PC-9 (cell line): ENCODE results near the gene SLC18A2. TPM values are rescaled to one million over a fixed set of nuclear protein-coding genes. Genes with fewer than 3 reads are reported as not detected.

Experiments used
- BruUV-seq: library from RNA; stranded (reverse); fragments of 400-500 nt; replicated peaks from 2 replicates; lab custom pipeline; 2021; lab: Mats Ljungman, UMichigan
- CTCF ChIA-PET: fragments of 300-600 bp; sonication (Branson Sonifier 250); formaldehyde crosslinking; loops from one replicate; lab custom pipeline; 2022; ENCODE audit warnings: antibody characterized with exemption; lab: Charles Lee
- POLR2A ChIA-PET: fragments of 300-600 bp; sonication (Branson Sonifier 250); formaldehyde crosslinking; loops from one replicate; lab custom pipeline; 2022; ENCODE audit warnings: antibody characterized with exemption; ENCODE audit not compliant: unreplicated experiment; lab: Charles Lee
- DNase-seq, 2 experiments: peaks; one replicate each; pipeline versions ENCODE4 v3.0.0 to v3.0.0-alpha.2; 2015 to 2022; ENCODE audit warnings: mixed read lengths in 1 of 2
- H2AFZ ChIP-seq: fragments of 200-600 bp; sonication (generic); 2 replicates; pipeline ENCODE4 v1.8.1; 2017; ENCODE audit warnings: antibody characterized with exemption
- H3F3A ChIP-seq: fragments of 200-600 bp; sonication (generic); 2 replicates; pipeline ENCODE4 v1.8.1; 2017; ENCODE audit warnings: antibody characterized with exemption, mild to moderate bottlenecking, low read depth; ENCODE audit not compliant: insufficient read depth
- H3K27ac ChIP-seq: fragments of 200-600 bp; sonication (generic); 2 replicates; pipeline ENCODE4 v1.6.1; 2016; ENCODE audit warnings: mixed run types
- H3K27me3 ChIP-seq: fragments of 200-600 bp; sonication (generic); 2 replicates; pipeline ENCODE4 v1.6.1; 2016; ENCODE audit warnings: low read depth, mixed run types; ENCODE audit not compliant: insufficient read depth
- H3K36me3 ChIP-seq: fragments of 200-600 bp; sonication (generic); 2 replicates; pipeline ENCODE4 v1.6.1; 2016; ENCODE audit warnings: low read depth, mixed run types
- H3K4me1 ChIP-seq: fragments of 200-600 bp; sonication (generic); replicated peaks from 2 replicates; pipeline ENCODE4 v1.6.1; 2016; ENCODE audit warnings: mixed run types; ENCODE audit not compliant: insufficient read depth
- H3K4me2 ChIP-seq: fragments of 200-600 bp; sonication (generic); 2 replicates; pipeline ENCODE4 v1.6.1; 2017; ENCODE audit warnings: mixed run types
- H3K4me3 ChIP-seq: fragments of 200-600 bp; sonication (generic); 2 replicates; pipeline ENCODE4 v1.6.1; 2016; ENCODE audit warnings: mixed run types
- H3K79me2 ChIP-seq: fragments of 200-600 bp; sonication (generic); 2 replicates; pipeline ENCODE4 v1.6.1; 2017; ENCODE audit warnings: low read depth, mixed run types
- H3K9me2 ChIP-seq: fragments of 200-600 bp; sonication (generic); 2 replicates; pipeline ENCODE4 v1.8.1; 2017; ENCODE audit warnings: mild to moderate bottlenecking; ENCODE audit not compliant: insufficient read depth
- H3K9me3 ChIP-seq: fragments of 200-600 bp; sonication (generic); 2 replicates; pipeline ENCODE4 v1.8.1; 2016; ENCODE audit warnings: low read depth; ENCODE audit not compliant: insufficient read depth
- H4K20me1 ChIP-seq: fragments of 200-600 bp; sonication (generic); 2 replicates; pipeline ENCODE4 v1.8.1; 2017; ENCODE audit not compliant: insufficient read depth
- EZH2 ChIP-seq: fragments of 200-600 bp; sonication (generic); IDR thresholded peaks from 2 replicates; pipeline ENCODE4 v1.8.0; 2017; ENCODE audit warnings: antibody characterized with exemption, low read depth
- intact Hi-C: fragments of 100-400 bp; cut with micrococcal nuclease; formaldehyde crosslinking; loops from one replicate; pipeline ENCODE4 v1.10.0; 2022; ENCODE audit not compliant: unreplicated experiment
- total RNA-seq: library from RNA; stranded (reverse); gene quantifications from 2 replicates; pipeline ENCODE4 v1.2.3, GENCODE V29; 2021
- TF ChIP-seq, protein P1 (sequence below): fragments of 200-600 bp; sonication (generic); conservative IDR thresholded peaks from 2 replicates; pipeline ENCODE4 v1.6.1; 2017; ENCODE audit warnings: mixed run types, antibody characterized with exemption, mild to moderate bottlenecking, moderate library complexity

SLC18A2 gene
- total RNA-seq, 1 experiment from 2014 or later: not detected

DNA sequence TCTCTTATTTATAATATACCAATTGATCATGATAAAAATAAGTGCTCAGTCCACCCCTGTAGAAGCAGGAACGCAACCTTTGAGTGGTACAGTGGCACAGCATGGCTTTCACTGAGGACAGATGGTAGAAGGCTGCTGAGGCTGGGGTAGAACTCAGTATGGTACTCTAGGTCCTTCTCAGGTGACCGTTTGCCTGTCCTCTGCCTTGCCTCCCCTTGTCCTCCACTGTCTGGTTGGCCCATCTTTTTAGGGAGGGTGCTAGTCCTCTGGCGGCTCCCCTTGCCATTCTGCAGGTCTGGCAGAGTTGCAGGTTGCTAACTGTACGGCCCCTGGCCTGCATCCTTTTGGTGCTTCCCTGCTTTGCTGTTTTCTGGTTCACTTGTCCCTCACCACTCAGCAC is 27.3 kb downstream of the SLC18A2 start:
- BruUV-seq: no TSS peak
- CTCF ChIA-PET: no interaction called here
- Histone ChIP-seq H3K36me3 (no peaks in the 10 kb centered on the region), H3K9me3 (no peaks in the 10 kb centered on the region), H3K4me3 (no peak overlapping the region), H3K4me2 (no peak overlapping the region), H2AFZ (no peak overlapping the region), H3K27ac (no peak overlapping the region), H3K27me3 (no peaks in the 10 kb centered on the region), H3K4me1 (peaks cover 12% of the 10 kb centered on the region; the same call in 1 of the 2 replicates), H3K79me2 (no peaks in the 10 kb centered on the region), H4K20me1 (no peaks in the 10 kb centered on the region), H3F3A (no peaks in the 10 kb centered on the region), H3K9me2 (no peaks in the 10 kb centered on the region)
- POLR2A ChIA-PET: no interaction called here
- TF ChIP-seq, protein P1, sequence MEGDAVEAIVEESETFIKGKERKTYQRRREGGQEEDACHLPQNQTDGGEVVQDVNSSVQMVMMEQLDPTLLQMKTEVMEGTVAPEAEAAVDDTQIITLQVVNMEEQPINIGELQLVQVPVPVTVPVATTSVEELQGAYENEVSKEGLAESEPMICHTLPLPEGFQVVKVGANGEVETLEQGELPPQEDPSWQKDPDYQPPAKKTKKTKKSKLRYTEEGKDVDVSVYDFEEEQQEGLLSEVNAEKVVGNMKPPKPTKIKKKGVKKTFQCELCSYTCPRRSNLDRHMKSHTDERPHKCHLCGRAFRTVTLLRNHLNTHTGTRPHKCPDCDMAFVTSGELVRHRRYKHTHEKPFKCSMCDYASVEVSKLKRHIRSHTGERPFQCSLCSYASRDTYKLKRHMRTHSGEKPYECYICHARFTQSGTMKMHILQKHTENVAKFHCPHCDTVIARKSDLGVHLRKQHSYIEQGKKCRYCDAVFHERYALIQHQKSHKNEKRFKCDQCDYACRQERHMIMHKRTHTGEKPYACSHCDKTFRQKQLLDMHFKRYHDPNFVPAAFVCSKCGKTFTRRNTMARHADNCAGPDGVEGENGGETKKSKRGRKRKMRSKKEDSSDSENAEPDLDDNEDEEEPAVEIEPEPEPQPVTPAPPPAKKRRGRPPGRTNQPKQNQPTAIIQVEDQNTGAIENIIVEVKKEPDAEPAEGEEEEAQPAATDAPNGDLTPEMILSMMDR: no peak
- no peak for TF ChIP-seq EZH2
- DNase-seq: no peak
- intact Hi-C loops: no loop called here

DNA sequence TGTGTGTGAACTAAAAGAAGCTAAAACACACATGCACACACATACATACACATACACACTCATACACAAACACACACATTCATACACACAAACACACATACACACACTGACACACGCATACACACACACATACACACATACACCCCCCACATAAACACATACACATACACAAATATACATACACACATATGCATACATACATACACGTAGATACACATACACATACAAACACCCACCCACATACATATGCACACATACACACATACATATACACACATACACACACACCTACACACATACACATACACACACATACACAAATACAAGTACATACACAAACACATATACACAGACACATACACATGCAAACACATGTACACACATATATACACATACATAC is 28.0 kb downstream of the SLC18A2 start:
- TF ChIP-seq, protein P1: no peak
- TF ChIP-seq EZH2: no peak
- intact Hi-C loops: no loop called here
- peaks cover 12% of the 10 kb centered on the region; the same call in 1 of the 2 replicates for H3K4me1 ChIP-seq
- no peaks in the 10 kb centered on the region for H3K9me2 ChIP-seq
- H3K27ac ChIP-seq: no peak overlapping the region
- no peaks in the 10 kb centered on the region for H3F3A ChIP-seq
- no peaks in the 10 kb centered on the region for H3K27me3 ChIP-seq
- H3K4me3 ChIP-seq: no peak overlapping the region
- H2AFZ ChIP-seq: no peak overlapping the region
- no peaks in the 10 kb centered on the region for H4K20me1 ChIP-seq
- no peaks in the 10 kb centered on the region for H3K36me3 ChIP-seq
- no peak overlapping the region for H3K4me2 ChIP-seq
- DNase-seq: no peak
- no peaks in the 10 kb centered on the region for H3K9me3 ChIP-seq
- ChIA-PET CTCF (no interaction called here), POLR2A (no interaction called here)
- no peaks in the 10 kb centered on the region for H3K79me2 ChIP-seq
- BruUV-seq: no TSS peak

DNA sequence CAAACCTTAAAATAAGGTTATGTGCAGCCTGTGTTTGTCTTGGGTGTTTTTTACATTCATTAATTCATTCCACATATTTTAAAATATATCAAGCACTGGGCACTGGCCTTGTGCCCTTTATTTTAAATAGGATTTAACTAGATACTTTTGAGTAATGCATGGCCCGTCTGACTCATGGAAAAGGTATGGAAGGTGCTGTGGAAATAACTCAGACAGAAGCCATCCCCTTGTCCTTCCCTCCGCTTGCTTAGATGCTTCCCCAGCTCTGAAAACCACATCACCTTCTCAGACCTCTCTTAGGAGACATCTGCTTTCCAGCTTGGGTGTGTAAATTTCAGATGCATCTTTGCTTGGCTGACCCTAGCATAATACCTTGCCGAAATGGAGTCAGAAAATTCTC is 30.5 kb downstream of the SLC18A2 start:
- TF ChIP-seq, protein P1: no peak
- no peak for TF ChIP-seq EZH2
- no peak overlapping the region for H3K27ac ChIP-seq
- peak; percentile 19 to 47 for DNase-seq
- peaks cover 12% of the 10 kb centered on the region; the same call in 1 of the 2 replicates for H3K4me1 ChIP-seq
- H3K4me2 ChIP-seq: no peak overlapping the region
- no peaks in the 10 kb centered on the region for H4K20me1 ChIP-seq
- H3K79me2 ChIP-seq: no peaks in the 10 kb centered on the region
- H3K27me3 ChIP-seq: no peaks in the 10 kb centered on the region
- H3K36me3 ChIP-seq: no peaks in the 10 kb centered on the region
- H3K4me3 ChIP-seq: no peak overlapping the region
- H3F3A ChIP-seq: no peaks in the 10 kb centered on the region
- BruUV-seq: no TSS peak
- intact Hi-C loops: no loop called here
- CTCF ChIA-PET: no interaction called here
- H3K9me3 ChIP-seq: no peaks in the 10 kb centered on the region
- no peak overlapping the region for H2AFZ ChIP-seq
- POLR2A ChIA-PET: interaction anchor here (0.6 kb wide), 1 partner anchor 100 kb away, joined by 3 read pairs; no protein-coding TSS in a partner anchor
- H3K9me2 ChIP-seq: no peaks in the 10 kb centered on the region
